HL-60/S4 (cell line): ENCODE results near the gene ENDOV.

Experiments
- in situ Hi-C: fragments of 300-500 bp; cut with MboI; formaldehyde crosslinking; loops from 2 replicates; pipeline ENCODE4 v1.14.3; 2022; ENCODE audit warnings: low sequenced_read_pairs

The ENDOV gene

GRCh38 chr17:80465327-80465974 is 50.5 kb downstream of the ENDOV start:
- in situ Hi-C loops: no loop called here

GRCh38 chr17:80466188-80466705 is 51.3 kb downstream of the ENDOV start:
- in situ Hi-C loops: no loop called here

- in situ Hi-C loops: no loop called here
These were observed 53.3 kb downstream of the ENDOV start for GRCh38 chr17:80468242-80468641.

DNA sequence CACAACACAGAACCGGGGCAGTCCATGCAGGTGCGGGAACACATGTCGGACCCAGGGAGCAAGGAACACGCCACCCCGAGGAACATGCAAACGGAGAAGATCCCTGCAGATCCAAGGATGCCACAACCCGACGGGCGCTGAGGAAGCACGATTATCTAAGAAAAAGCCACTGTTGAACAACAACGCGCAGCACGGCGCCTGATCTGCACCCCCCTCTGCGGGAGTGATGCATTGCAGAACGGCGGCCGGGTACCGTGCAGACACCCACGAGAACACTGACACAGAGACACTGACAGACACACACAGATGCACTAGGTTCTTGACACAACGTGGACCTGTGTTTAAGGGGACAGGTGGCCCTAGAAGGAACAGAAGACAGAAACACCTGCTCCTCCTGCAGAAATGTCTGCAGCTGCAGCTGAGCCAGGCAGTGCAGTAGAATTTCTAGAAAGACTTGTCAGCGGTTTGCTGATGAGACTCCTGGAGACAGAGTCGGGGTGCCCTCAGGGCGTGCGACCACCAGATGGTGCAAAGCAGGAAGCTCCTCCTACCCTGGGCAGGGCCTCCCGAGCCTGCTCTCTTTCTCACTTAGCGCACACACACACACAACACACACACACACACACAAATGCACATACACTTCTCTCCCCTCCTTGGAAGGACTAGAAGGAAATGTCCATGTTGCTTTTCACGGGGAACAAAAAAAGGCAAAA is 54.0 kb downstream of the ENDOV start:
- in situ Hi-C loops: no loop called here

- in situ Hi-C loops: no loop called here
These were observed 54.7 kb downstream of the ENDOV start for GRCh38 chr17:80469667-80470066.

DNA sequence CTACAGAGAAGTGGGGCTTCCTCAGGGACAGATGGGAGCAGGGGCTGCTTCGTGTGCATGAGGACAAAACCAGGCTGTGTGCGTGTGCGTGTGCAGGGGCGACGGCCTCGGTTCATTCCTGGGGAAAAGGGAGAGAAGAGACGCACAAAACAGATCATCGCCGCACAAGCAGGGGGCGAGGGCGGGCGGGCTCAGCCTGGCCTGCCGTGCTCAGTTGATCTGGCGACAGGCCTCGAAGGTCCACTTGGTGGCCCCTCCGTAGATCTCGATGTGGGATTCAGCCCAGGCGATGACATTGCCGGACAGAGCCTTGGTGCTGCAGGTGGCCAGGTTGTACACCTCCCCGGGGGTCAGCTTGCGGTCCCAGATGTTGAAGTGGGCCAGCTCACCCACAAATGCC is 55.6 kb downstream of the ENDOV start:
- in situ Hi-C loops: no loop called here

- in situ Hi-C loops: no loop called here
These were observed 57.0 kb downstream of the ENDOV start for GRCh38 chr17:80471922-80472321.

DNA sequence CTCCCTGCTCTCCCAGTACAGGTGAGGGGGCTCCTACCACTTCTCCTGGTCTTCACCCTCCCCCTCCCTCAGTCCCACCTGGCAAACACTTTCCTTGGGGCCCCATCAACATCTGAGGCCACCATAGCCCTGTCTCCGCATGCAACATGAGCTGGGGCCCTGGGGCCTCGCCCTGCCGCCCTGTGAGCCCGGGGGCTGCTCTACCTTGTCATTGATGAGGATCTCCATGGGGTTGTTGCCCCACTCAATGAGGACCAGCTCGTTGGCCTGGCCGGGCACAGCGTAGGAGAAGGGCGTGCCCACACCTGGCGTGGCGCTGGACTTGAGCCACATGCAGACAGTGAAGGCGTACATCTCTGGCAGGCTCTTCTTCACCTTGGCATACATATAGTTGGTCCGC is 58.0 kb downstream of the ENDOV start:
- in situ Hi-C loops: no loop called here

DNA sequence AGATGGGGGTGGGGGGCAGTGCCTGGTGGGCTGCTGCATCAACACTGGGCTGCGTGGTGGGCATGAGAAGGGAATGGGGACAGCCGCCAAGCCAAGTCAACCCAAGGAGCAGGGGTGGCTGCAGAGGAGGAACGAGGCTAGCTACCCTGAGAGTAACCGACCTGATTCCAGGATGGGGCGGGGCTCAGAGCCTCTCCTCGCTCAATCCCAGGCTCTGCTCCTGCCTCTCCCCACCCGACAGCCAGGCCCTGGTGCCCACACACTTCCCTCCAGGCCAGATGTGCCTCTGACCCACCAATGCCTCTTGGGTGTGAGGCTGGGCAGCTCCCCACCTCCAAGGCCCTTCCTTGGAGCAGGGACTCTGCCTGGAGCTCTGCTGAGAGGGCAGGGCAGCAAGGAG is 58.7 kb downstream of the ENDOV start:
- in situ Hi-C loops: no loop called here

DNA sequence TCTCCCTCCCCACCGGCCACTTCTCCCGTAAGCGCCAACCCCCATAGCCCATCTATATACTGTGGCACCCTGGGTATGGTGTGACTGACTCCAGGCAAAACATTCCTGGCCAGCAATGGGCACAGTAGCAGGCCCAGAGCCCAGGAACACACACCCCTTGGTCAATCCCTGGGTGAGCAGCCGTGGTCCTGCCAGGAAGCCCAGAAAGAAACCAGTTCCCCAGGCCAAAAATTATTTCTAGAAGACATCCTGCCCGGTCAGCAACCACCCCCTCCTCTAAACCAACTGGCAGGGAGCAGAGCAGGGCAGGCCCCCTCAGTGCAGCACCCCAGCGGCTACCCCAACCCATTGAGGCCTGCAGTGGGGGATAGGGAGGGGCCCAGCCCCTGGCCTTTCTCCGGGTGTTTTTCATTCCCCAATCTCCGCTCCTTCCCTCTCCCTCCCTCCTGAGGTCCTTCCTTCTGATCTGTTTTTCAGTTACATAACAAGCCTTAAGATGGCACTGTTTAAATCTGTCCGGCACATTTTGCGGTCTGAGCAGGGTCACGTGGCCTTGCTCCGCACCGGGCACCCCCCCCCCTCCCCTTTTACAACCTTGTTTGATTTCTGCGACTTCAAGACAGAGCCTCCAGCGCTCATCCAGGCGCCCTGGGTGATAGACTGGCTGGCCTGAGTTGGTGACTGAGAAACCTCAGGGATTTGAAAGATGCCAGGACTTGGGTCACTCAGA is 59.4 kb downstream of the ENDOV start:
- in situ Hi-C loops: no loop called here

GRCh38 chr17:80474961-80475909 is 60.3 kb downstream of the ENDOV start:
- in situ Hi-C loops: no loop called here

GRCh38 chr17:80475910-80476876 is 61.2 kb downstream of the ENDOV start, which contains the start of gene NPTX1:
NPTX1 (minus strand) TSS chr17:80476607; CDS start chr17:80476446, 161 bp downstream.
- in situ Hi-C loops: no loop called here

DNA sequence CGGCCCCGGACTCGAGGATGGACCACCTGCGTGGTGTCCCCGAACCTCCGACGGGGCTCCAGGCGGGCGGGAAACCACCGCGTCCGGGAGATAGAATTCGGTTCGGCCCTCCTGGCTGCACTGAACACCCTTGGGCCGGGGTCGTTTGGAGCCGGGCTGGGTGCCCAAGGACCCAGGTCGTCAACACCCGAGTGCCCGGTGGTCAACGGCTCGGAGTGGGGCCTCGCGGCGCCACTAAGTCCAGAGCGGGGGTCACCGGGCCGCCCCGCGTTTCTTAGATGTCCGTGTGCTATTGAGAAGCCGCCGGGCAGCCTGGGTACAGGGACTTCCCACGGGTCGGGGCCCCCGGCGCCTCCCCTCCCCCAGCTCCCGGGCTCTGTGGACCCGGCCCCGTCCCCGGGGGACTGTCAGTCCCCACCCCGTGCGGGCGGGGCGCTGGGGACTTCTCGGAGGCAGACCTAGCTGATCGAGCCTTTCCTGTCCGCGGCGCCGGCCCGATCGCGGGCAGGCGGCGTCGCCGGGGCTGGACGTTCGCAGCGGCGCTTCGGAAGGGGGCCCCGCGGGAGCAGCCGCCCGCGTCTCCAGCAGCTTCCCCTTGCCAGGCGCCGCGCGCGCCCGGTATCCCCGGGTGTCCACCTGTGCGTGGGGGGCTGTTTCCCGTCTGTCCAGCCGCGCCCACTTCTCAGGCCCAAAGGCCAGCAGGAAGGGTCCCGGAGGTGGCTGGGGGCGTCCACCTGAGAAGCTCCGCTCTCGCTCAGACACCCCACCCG is 62.1 kb downstream of the ENDOV start:
- in situ Hi-C loops: no loop called here

- in situ Hi-C loops: no loop called here
These were observed 62.9 kb downstream of the ENDOV start for GRCh38 chr17:80477647-80478478.

- in situ Hi-C loops: no loop called here
These were observed 63.7 kb downstream of the ENDOV start for GRCh38 chr17:80478487-80479245.

DNA sequence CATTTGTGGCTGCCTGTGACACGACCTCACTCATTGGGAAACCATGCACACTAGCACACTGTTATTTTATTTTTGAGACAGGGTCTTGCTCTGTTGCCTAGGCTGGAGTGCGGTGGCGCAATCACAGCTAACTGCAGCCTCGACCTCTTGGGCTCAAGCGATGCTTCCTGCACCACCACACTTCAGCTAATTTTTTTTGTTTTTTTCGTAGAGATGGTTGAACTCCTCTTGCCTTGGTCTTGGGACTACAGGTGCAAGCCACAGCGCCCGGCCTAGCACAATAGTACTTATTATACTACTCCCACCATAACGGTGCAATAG is 64.2 kb downstream of the ENDOV start:
- in situ Hi-C loops: no loop called here

DNA sequence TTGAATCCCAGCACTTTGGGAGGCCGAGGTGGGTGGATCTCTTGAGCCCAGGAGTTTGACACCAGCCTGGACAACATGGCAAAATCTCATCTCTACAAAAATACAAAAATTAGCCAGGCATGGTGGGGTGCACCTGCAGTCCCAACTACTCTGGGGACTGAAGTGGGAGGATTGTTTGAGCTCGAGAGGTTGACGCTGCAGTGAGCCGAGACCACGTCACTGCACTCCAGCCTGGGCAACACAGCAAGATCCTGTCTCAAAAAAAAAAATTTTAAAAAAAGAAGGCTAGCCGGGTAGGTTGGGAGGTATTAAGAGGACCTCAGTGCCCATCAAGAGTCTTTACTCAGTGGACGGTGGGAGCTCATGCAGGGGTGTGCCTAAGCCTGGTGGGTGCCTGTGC is 65.3 kb downstream of the ENDOV start:
- in situ Hi-C loops: no loop called here
